GM12878 (cell line): ENCODE data around the gene MGAT4B. TPM values are rescaled to one million over a fixed set of nuclear protein-coding genes. Genes with fewer than 3 reads are reported as not detected.
A peak's percentile ranks its signal among the peaks of the same experiment; 100 is the strongest.

Experiments
- ATF3 ChIP-seq: IDR thresholded peaks from 2 replicates; pipeline ENCODE4 v1.6.1; 2011; ENCODE audit warnings: low read depth, mild to moderate bottlenecking, low read length, moderate library complexity, borderline replicate concordance; ENCODE audit errors: extremely low read depth
- BACH1 ChIP-seq: fragments of 450-650 bp; IDR thresholded peaks from 2 replicates; pipeline ENCODE4 v1.6.1; 2017; ENCODE audit warnings: mild to moderate bottlenecking, borderline replicate concordance
- CBFB ChIP-seq: IDR thresholded peaks from 2 replicates; pipeline ENCODE4 v1.6.1; 2016; ENCODE audit warnings: antibody characterized with exemption, low read depth
- CBX3 ChIP-seq: fragments of 200-600 bp; sonication (generic); IDR thresholded peaks from 2 replicates; pipeline ENCODE4 v1.6.1; 2016; ENCODE audit warnings: low read depth, borderline replicate concordance
- CHD4 ChIP-seq: fragments of 200-600 bp; sonication (generic); IDR thresholded peaks from 2 replicates; pipeline ENCODE4 v1.6.1; 2016; ENCODE audit warnings: mild to moderate bottlenecking
- CREB1 ChIP-seq: IDR thresholded peaks from 2 replicates; pipeline ENCODE4 v1.6.1; 2012; ENCODE audit warnings: low read depth, mild to moderate bottlenecking, inconsistent platforms
- ESRRA ChIP-seq: IDR thresholded peaks from 2 replicates; pipeline ENCODE4 v1.6.1; 2012; ENCODE audit warnings: mild to moderate bottlenecking, low read length, improper control_type of control experiment
- KDM1A ChIP-seq: fragments of 200-600 bp; sonication (generic); IDR thresholded peaks from 2 replicates; pipeline ENCODE4 v1.6.1; 2016; ENCODE audit warnings: borderline replicate concordance
- NFYA ChIP-seq: IDR thresholded peaks from 2 replicates; pipeline ENCODE4 v1.6.1; 2011; ENCODE audit warnings: low read depth, mild to moderate bottlenecking, low read length, improper control_type of control experiment, borderline replicate concordance
- POLR2AphosphoS2 ChIP-seq: IDR thresholded peaks from 2 replicates; pipeline ENCODE4 v1.6.1; 2011; ENCODE audit warnings: low read depth, mild to moderate bottlenecking, low read length, improper control_type of control experiment, moderate library complexity
- SPI1 ChIP-seq: IDR thresholded peaks from 2 replicates; pipeline ENCODE4 v1.6.1; 2011; ENCODE audit warnings: low read depth, mild to moderate bottlenecking, low read length, moderate library complexity, borderline replicate concordance; ENCODE audit not compliant: insufficient read depth
- SREBF1 ChIP-seq: IDR thresholded peaks from 2 replicates; pipeline ENCODE4 v1.6.1; 2012; ENCODE audit warnings: mild to moderate bottlenecking, low read length
- TAF1 ChIP-seq: IDR thresholded peaks from 2 replicates; pipeline ENCODE4 v1.6.1; 2011; ENCODE audit warnings: mild to moderate bottlenecking, low read depth, low read length, borderline replicate concordance
- ZNF217 ChIP-seq: fragments of 450-650 bp; IDR thresholded peaks from 2 replicates; pipeline ENCODE4 v1.6.1; 2017; ENCODE audit warnings: antibody characterized with exemption, mild to moderate bottlenecking
- polyA plus RNA-seq, 11 experiments: library from polyadenylated mRNA; depleted of rRNA in 4 of 11; unstranded in 6 of 11; stranded (reverse) in 5 of 11; fragments of >200 nt; fragmentation: Nextera tagmentation in 4 of 11; fragmentation: Illumina TruSeq in 1 of 11; extraction: Ambion mirVana in 4 of 11; extraction: Trizol in 1 of 11; gene quantifications; 1 replicate in 1 of 11; 2 replicates in 10 of 11; pipeline versions ENCODE4 v1.2.1 to v1.2.3, GENCODE V29; 2011 to 2016; ENCODE audit warnings: inconsistent platforms in 2 of 11, missing spikeins in 2 of 11, low read depth in 1 of 11
- total RNA-seq, 4 experiments: library from RNA; depleted of rRNA in 3 of 4; stranded (reverse); fragments of >200 nt in 3 of 4; fragmentation: Illumina TruSeq in 1 of 4; extraction: Trizol in 1 of 4; gene quantifications; 2 replicates each; pipeline versions ENCODE4 v1.2.1 to v1.2.3, GENCODE V29; 2013 to 2021
- TF ChIP-seq, protein P1 (sequence below): fragments of 450-650 bp; IDR thresholded peaks from 2 replicates; pipeline ENCODE4 v1.6.1; 2017; ENCODE audit warnings: mild to moderate bottlenecking, moderate library complexity
- TF ChIP-seq, protein P2 (sequence below): fragments of 450-650 bp; IDR thresholded peaks from 2 replicates; pipeline ENCODE4 v1.6.1; 2017; ENCODE audit warnings: mild to moderate bottlenecking
- TF ChIP-seq, protein P3 (sequence below): IDR thresholded peaks from 2 replicates; pipeline ENCODE4 v1.6.1; 2011; ENCODE audit warnings: mild to moderate bottlenecking, low read depth, low read length, moderate library complexity; ENCODE audit not compliant: insufficient replicate concordance
- TF ChIP-seq, protein P4 (sequence below): IDR thresholded peaks from 2 replicates; pipeline ENCODE4 v1.6.1; 2012; ENCODE audit warnings: mild to moderate bottlenecking, low read depth, low read length

MGAT4B gene
- total and polyA plus RNA-seq, 10 of the 15 experiments (the other 5 are each of a cell fraction or from before 2014, with no cell fraction given): 0.60 to 82.5 (median 34.4) TPM; not detected in 1

DNA sequence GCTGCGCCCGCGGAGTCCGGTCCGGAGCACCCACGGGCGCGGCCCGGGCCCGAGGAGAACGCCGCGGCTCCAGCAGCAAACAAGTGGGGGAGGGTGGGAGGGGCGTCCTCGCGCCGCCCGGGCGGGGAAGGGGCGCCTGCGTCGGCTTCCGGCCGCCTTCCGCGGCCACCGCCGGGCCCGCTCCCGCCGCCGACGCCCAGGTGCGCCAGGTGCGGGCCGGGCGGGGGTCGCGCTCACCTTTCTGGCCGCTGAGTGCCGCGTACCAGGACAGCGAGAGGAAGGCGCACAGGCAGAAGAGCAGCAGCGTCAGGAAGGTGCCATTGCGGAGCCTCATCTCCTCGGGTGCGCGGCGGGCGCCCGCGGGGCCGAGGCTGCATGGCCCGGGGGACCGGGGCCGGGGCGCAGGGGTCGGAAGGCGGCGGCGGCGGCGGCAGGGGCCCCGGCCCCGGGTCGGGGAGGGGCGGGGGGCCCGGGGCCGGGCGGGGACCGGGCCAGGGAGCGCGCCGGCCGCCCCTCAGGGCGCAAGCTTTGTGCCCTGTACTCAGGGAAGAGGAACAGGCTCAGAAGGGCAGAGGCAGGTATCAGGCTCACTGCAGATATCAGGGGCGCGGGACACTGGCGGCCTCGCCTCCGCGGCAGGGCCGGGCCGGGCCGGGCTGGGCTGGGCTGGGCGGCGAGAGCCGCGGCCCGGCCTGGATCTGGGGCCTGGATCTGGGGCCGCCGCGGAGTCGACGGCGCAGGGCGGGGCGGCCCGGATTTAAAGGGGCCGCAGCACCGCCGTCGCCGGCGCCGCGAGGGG is at the start of gene MGAT4B (continued):
- TF ChIP-seq, protein P1, sequence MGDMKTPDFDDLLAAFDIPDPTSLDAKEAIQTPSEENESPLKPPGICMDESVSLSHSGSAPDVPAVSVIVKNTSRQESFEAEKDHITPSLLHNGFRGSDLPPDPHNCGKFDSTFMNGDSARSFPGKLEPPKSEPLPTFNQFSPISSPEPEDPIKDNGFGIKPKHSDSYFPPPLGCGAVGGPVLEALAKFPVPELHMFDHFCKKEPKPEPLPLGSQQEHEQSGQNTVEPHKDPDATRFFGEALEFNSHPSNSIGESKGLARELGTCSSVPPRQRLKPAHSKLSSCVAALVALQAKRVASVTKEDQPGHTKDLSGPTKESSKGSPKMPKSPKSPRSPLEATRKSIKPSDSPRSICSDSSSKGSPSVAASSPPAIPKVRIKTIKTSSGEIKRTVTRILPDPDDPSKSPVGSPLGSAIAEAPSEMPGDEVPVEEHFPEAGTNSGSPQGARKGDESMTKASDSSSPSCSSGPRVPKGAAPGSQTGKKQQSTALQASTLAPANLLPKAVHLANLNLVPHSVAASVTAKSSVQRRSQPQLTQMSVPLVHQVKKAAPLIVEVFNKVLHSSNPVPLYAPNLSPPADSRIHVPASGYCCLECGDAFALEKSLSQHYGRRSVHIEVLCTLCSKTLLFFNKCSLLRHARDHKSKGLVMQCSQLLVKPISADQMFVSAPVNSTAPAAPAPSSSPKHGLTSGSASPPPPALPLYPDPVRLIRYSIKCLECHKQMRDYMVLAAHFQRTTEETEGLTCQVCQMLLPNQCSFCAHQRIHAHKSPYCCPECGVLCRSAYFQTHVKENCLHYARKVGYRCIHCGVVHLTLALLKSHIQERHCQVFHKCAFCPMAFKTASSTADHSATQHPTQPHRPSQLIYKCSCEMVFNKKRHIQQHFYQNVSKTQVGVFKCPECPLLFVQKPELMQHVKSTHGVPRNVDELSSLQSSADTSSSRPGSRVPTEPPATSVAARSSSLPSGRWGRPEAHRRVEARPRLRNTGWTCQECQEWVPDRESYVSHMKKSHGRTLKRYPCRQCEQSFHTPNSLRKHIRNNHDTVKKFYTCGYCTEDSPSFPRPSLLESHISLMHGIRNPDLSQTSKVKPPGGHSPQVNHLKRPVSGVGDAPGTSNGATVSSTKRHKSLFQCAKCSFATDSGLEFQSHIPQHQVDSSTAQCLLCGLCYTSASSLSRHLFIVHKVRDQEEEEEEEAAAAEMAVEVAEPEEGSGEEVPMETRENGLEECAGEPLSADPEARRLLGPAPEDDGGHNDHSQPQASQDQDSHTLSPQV: 0 out of 2 replicates have a peak, but pooled peaks have one; percentile 48
- TF ChIP-seq CBX3: no peak
- TF ChIP-seq, protein P2, sequence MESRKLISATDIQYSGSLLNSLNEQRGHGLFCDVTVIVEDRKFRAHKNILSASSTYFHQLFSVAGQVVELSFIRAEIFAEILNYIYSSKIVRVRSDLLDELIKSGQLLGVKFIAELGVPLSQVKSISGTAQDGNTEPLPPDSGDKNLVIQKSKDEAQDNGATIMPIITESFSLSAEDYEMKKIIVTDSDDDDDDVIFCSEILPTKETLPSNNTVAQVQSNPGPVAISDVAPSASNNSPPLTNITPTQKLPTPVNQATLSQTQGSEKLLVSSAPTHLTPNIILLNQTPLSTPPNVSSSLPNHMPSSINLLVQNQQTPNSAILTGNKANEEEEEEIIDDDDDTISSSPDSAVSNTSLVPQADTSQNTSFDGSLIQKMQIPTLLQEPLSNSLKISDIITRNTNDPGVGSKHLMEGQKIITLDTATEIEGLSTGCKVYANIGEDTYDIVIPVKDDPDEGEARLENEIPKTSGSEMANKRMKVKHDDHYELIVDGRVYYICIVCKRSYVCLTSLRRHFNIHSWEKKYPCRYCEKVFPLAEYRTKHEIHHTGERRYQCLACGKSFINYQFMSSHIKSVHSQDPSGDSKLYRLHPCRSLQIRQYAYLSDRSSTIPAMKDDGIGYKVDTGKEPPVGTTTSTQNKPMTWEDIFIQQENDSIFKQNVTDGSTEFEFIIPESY: no peak
- no peak for TF ChIP-seq SPI1
- TF ChIP-seq CHD4: no peak
- TF ChIP-seq, protein P3, sequence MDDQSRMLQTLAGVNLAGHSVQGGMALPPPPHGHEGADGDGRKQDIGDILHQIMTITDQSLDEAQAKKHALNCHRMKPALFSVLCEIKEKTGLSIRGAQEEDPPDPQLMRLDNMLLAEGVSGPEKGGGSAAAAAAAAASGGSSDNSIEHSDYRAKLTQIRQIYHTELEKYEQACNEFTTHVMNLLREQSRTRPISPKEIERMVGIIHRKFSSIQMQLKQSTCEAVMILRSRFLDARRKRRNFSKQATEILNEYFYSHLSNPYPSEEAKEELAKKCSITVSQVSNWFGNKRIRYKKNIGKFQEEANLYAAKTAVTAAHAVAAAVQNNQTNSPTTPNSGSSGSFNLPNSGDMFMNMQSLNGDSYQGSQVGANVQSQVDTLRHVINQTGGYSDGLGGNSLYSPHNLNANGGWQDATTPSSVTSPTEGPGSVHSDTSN: no peak
- peak; percentile 64; the same call in 1 of the 2 replicates for TF ChIP-seq TAF1
- TF ChIP-seq BACH1: peak; percentile 40; the same call in 1 of the 2 replicates
- TF ChIP-seq, protein P4, sequence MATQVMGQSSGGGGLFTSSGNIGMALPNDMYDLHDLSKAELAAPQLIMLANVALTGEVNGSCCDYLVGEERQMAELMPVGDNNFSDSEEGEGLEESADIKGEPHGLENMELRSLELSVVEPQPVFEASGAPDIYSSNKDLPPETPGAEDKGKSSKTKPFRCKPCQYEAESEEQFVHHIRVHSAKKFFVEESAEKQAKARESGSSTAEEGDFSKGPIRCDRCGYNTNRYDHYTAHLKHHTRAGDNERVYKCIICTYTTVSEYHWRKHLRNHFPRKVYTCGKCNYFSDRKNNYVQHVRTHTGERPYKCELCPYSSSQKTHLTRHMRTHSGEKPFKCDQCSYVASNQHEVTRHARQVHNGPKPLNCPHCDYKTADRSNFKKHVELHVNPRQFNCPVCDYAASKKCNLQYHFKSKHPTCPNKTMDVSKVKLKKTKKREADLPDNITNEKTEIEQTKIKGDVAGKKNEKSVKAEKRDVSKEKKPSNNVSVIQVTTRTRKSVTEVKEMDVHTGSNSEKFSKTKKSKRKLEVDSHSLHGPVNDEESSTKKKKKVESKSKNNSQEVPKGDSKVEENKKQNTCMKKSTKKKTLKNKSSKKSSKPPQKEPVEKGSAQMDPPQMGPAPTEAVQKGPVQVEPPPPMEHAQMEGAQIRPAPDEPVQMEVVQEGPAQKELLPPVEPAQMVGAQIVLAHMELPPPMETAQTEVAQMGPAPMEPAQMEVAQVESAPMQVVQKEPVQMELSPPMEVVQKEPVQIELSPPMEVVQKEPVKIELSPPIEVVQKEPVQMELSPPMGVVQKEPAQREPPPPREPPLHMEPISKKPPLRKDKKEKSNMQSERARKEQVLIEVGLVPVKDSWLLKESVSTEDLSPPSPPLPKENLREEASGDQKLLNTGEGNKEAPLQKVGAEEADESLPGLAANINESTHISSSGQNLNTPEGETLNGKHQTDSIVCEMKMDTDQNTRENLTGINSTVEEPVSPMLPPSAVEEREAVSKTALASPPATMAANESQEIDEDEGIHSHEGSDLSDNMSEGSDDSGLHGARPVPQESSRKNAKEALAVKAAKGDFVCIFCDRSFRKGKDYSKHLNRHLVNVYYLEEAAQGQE: no peak
- no peak for TF ChIP-seq KDM1A
- TF ChIP-seq CREB1: peak; percentile 73; the same call in 1 of the 2 replicates
- no peak for TF ChIP-seq CBFB
- no peak for TF ChIP-seq ZNF217
- no peak for TF ChIP-seq NFYA
- TF ChIP-seq ESRRA: no peak
- no peak for TF ChIP-seq SREBF1
- TF ChIP-seq ATF3: no peak
- TF ChIP-seq POLR2AphosphoS2: no peak
